ENCODE data around the gene C3orf85.

C3orf85 gene

GRCh38 chr3:109136523-109136922 lies at the start of gene C3orf85:
Gene C3orf85 (plus strand): TSS chr3:109136719. CDS start chr3:109136848, 129 bp downstream.
- Mint-ChIP-seq H3K27ac (no peak within 1 kb of the TSS), H3K36me3 (no peaks in the 10 kb centered on the region), H3K4me1 (no peaks in the 10 kb centered on the region), H3K27me3 (peaks cover 1% of the 10 kb centered on the region), H3K9me3 (no peaks in the 10 kb centered on the region), H3K4me3 (no peak within 1 kb of the TSS)

- peaks cover 14% of the 10 kb centered on the region for H3K27me3 Mint-ChIP-seq
- no peaks in the 10 kb centered on the region for H3K36me3 Mint-ChIP-seq
- no peak overlapping the region for H3K4me3 Mint-ChIP-seq
- H3K27ac Mint-ChIP-seq = no peak overlapping the region
- H3K4me1 Mint-ChIP-seq = no peaks in the 10 kb centered on the region
- H3K9me3 Mint-ChIP-seq = no peaks in the 10 kb centered on the region
These were observed 47.3 kb upstream of the C3orf85 start for GRCh38 chr3:109089265-109089664.

GRCh38 chr3:109091846-109092245 lies 44.7 kb upstream of the C3orf85 start:
- Mint-ChIP-seq H3K4me1 (no peaks in the 10 kb centered on the region), H3K9me3 (no peaks in the 10 kb centered on the region), H3K36me3 (no peaks in the 10 kb centered on the region), H3K27me3 (peaks cover 11% of the 10 kb centered on the region), H3K27ac (no peak overlapping the region), H3K4me3 (no peak overlapping the region)

- H3K27me3 Mint-ChIP-seq = peaks cover 3% of the 10 kb centered on the region
These were observed 43.0 kb upstream of the C3orf85 start for GRCh38 chr3:109093561-109093960.

GRCh38 chr3:109095166-109095565 lies 41.4 kb upstream of the C3orf85 start:
- H3K27ac Mint-ChIP-seq = no peak overlapping the region
- H3K4me1 Mint-ChIP-seq = no peaks in the 10 kb centered on the region
- no peaks in the 10 kb centered on the region for H3K36me3 Mint-ChIP-seq
- H3K9me3 Mint-ChIP-seq = no peaks in the 10 kb centered on the region
- H3K4me3 Mint-ChIP-seq = no peak overlapping the region
- H3K27me3 Mint-ChIP-seq = peaks cover 3% of the 10 kb centered on the region

More at GRCh38 chr3:109093561-109093960, 43.0 kb upstream of the C3orf85 start:
- Mint-ChIP-seq H3K27ac (no peak overlapping the region), H3K4me3 (no peak overlapping the region), H3K4me1 (no peaks in the 10 kb centered on the region), H3K9me3 (no peaks in the 10 kb centered on the region), H3K36me3 (no peaks in the 10 kb centered on the region)

- Mint-ChIP-seq H3K36me3 (no peaks in the 10 kb centered on the region), H3K27me3 (peaks cover 3% of the 10 kb centered on the region), H3K4me3 (no peak overlapping the region), H3K4me1 (no peaks in the 10 kb centered on the region), H3K27ac (no peak overlapping the region), H3K9me3 (no peaks in the 10 kb centered on the region)
These were observed 38.4 kb upstream of the C3orf85 start for GRCh38 chr3:109098079-109098644.

- Mint-ChIP-seq H3K9me3 (no peaks in the 10 kb centered on the region), H3K36me3 (no peaks in the 10 kb centered on the region), H3K4me1 (no peaks in the 10 kb centered on the region), H3K27ac (no peak overlapping the region), H3K27me3 (peaks cover 8% of the 10 kb centered on the region), H3K4me3 (no peak overlapping the region)
These were observed 26.9 kb upstream of the C3orf85 start for GRCh38 chr3:109109574-109109973.

- H3K27me3 Mint-ChIP-seq = peaks cover 5% of the 10 kb centered on the region
These were observed 23.4 kb upstream of the C3orf85 start for GRCh38 chr3:109112946-109113760.

GRCh38 chr3:109114746-109115145 lies 21.8 kb upstream of the C3orf85 start:
- peaks cover 5% of the 10 kb centered on the region for H3K27me3 Mint-ChIP-seq
- H3K4me1 Mint-ChIP-seq = no peaks in the 10 kb centered on the region
- no peaks in the 10 kb centered on the region for H3K9me3 Mint-ChIP-seq
- no peak overlapping the region for H3K4me3 Mint-ChIP-seq
- no peak overlapping the region for H3K27ac Mint-ChIP-seq
- no peaks in the 10 kb centered on the region for H3K36me3 Mint-ChIP-seq

More at GRCh38 chr3:109112946-109113760, 23.4 kb upstream of the C3orf85 start:
- Mint-ChIP-seq H3K4me3 (no peak overlapping the region), H3K9me3 (no peaks in the 10 kb centered on the region), H3K36me3 (no peaks in the 10 kb centered on the region), H3K4me1 (no peaks in the 10 kb centered on the region), H3K27ac (no peak overlapping the region)

GRCh38 chr3:109115451-109115850 lies 21.1 kb upstream of the C3orf85 start:
- Mint-ChIP-seq H3K4me1 (no peaks in the 10 kb centered on the region), H3K36me3 (no peaks in the 10 kb centered on the region), H3K4me3 (no peak overlapping the region), H3K27ac (no peak overlapping the region), H3K9me3 (no peaks in the 10 kb centered on the region), H3K27me3 (peaks cover 2% of the 10 kb centered on the region)

- Mint-ChIP-seq H3K9me3 (no peaks in the 10 kb centered on the region), H3K27me3 (peaks cover 2% of the 10 kb centered on the region)
These were observed 20.5 kb upstream of the C3orf85 start for GRCh38 chr3:109116031-109116430.

GRCh38 chr3:109117939-109118338 lies 18.6 kb upstream of the C3orf85 start, which contains the start of gene MORC1:
Gene MORC1 (minus strand): TSS chr3:109118134. CDS start chr3:109118059, 75 bp downstream.
- Mint-ChIP-seq H3K36me3 (no peaks in the 10 kb centered on the region), H3K9me3 (no peaks in the 10 kb centered on the region), H3K4me3 (no peak within 1 kb of the TSS), H3K27me3 (peaks cover 2% of the 10 kb centered on the region), H3K27ac (no peak within 1 kb of the TSS), H3K4me1 (no peaks in the 10 kb centered on the region)

More at GRCh38 chr3:109116031-109116430, 20.5 kb upstream of the C3orf85 start:
- Mint-ChIP-seq H3K4me1 (no peaks in the 10 kb centered on the region), H3K4me3 (no peak overlapping the region), H3K36me3 (no peaks in the 10 kb centered on the region), H3K27ac (no peak overlapping the region)

GRCh38 chr3:109118584-109118983 lies 17.9 kb upstream of the C3orf85 start:
- Mint-ChIP-seq H3K27ac (no peak overlapping the region), H3K27me3 (peaks cover 2% of the 10 kb centered on the region), H3K4me1 (no peaks in the 10 kb centered on the region), H3K9me3 (no peaks in the 10 kb centered on the region), H3K4me3 (no peak overlapping the region), H3K36me3 (no peaks in the 10 kb centered on the region)

- Mint-ChIP-seq H3K27me3 (peaks cover 2% of the 10 kb centered on the region), H3K4me3 (no peak overlapping the region), H3K4me1 (no peaks in the 10 kb centered on the region), H3K9me3 (no peaks in the 10 kb centered on the region), H3K36me3 (no peaks in the 10 kb centered on the region), H3K27ac (no peak overlapping the region)
These were observed 13.8 kb upstream of the C3orf85 start for GRCh38 chr3:109122690-109123089.

GRCh38 chr3:109125902-109126301 lies 10.6 kb upstream of the C3orf85 start:
- Mint-ChIP-seq H3K27me3 (peaks cover 5% of the 10 kb centered on the region), H3K36me3 (no peaks in the 10 kb centered on the region), H3K4me1 (no peaks in the 10 kb centered on the region), H3K27ac (no peak overlapping the region), H3K9me3 (no peaks in the 10 kb centered on the region), H3K4me3 (no peak overlapping the region)

- Mint-ChIP-seq H3K4me1 (no peaks in the 10 kb centered on the region), H3K4me3 (no peak overlapping the region), H3K9me3 (no peaks in the 10 kb centered on the region), H3K27ac (no peak overlapping the region), H3K27me3 (peaks cover 5% of the 10 kb centered on the region), H3K36me3 (no peaks in the 10 kb centered on the region)
These were observed 9.0 kb upstream of the C3orf85 start for GRCh38 chr3:109127553-109127952.

Measured in activated naive CD4-positive, alpha-beta T cell treated with anti-CD3 and anti-CD28 coated beads, Interleukin-2, amount 50 U/mL, for 24 hours (primary cell).